Common myeloid progenitor, CD34-positive (primary cell): ENCODE data around the gene GPHB5.
"Not testable (repeated sequence)": the region's sequence is repeated elsewhere in the genome, so short reads cannot be mapped to it uniquely, and the experiment has no call there.

ENCODE experiments used
- CTCF ChIA-PET: fragments of 350-600 bp; sonication (Branson Sonifier 250); formaldehyde crosslinking; loops from one replicate; lab custom pipeline; 2021; ENCODE audit warnings: antibody characterized with exemption; lab: Charles Lee
- POLR2A ChIA-PET: fragments of 350-600 bp; sonication (Branson Sonifier 250); formaldehyde crosslinking; loops from one replicate; lab custom pipeline; 2021; ENCODE audit warnings: antibody characterized with exemption; lab: Charles Lee
- DNase-seq, 3 donors: peaks; one replicate each; pipeline versions ENCODE4 v3.0.0 to v3.0.0-alpha.2; 2013
- H3K27ac ChIP-seq, 2 experiments: 1 replicate in 1 of 2; 2 replicates in 1 of 2; pipeline ENCODE4 v1.7.0; 2013; ENCODE audit warnings: inconsistent platforms in 2 of 2, low read length in 2 of 2, mild to moderate bottlenecking in 2 of 2, low read depth in 1 of 2, moderate library complexity in 1 of 2; ENCODE audit not compliant: severe bottlenecking in 2 of 2, insufficient read depth in 1 of 2, poor library complexity in 1 of 2
- H3K27me3 ChIP-seq, 5 experiments: replicated peaks in 2 of 5; 1 replicate in 3 of 5; 2 replicates in 2 of 5; pipeline versions ENCODE4 v1.6.1 to v1.7.0; 2013; ENCODE audit warnings: low read length in 4 of 5, mild to moderate bottlenecking in 2 of 5, moderate library complexity in 2 of 5, inconsistent platforms in 1 of 5; ENCODE audit not compliant: insufficient read depth in 5 of 5, control insufficient read depth in 4 of 5
- H3K36me3 ChIP-seq, 4 experiments: 1 replicate in 2 of 4; 2 replicates in 2 of 4; pipeline versions ENCODE4 v1.6.1 to v1.7.0; 2013; ENCODE audit warnings: low read length in 3 of 4, control low read depth in 1 of 4, mild to moderate bottlenecking in 1 of 4; ENCODE audit not compliant: control insufficient read depth in 4 of 4, insufficient read depth in 4 of 4
- H3K4me1 ChIP-seq, 4 experiments: 1 replicate in 3 of 4; 2 replicates in 1 of 4; pipeline versions ENCODE4 v1.6.1 to v1.7.1; 2013; ENCODE audit warnings: low read length in 3 of 4, mild to moderate bottlenecking in 3 of 4, control low read depth in 1 of 4, inconsistent platforms in 1 of 4, moderate library complexity in 1 of 4; ENCODE audit not compliant: control insufficient read depth in 4 of 4, insufficient read depth in 4 of 4; ENCODE audit errors: control extremely low read depth in 1 of 4
- H3K4me3 ChIP-seq, 7 experiments: 1 replicate in 4 of 7; 2 replicates in 3 of 7; pipeline versions ENCODE4 v1.5.1 to v1.7.0; 2013; ENCODE audit warnings: mild to moderate bottlenecking in 7 of 7, low read length in 6 of 7, moderate library complexity in 6 of 7, inconsistent platforms in 2 of 7, low read depth in 2 of 7, control low read depth in 1 of 7; ENCODE audit not compliant: insufficient read depth in 4 of 7, control insufficient read depth in 1 of 7; ENCODE audit errors: extremely low read depth in 1 of 7
- H3K9me3 ChIP-seq, 5 experiments: 1 replicate in 4 of 5; 2 replicates in 1 of 5; pipeline versions ENCODE4 v1.6.1 to v1.7.1; 2013; ENCODE audit warnings: low read length in 4 of 5, mild to moderate bottlenecking in 2 of 5, inconsistent platforms in 1 of 5, low read depth in 1 of 5, moderate library complexity in 1 of 5; ENCODE audit not compliant: control insufficient read depth in 4 of 5, insufficient read depth in 2 of 5; ENCODE audit errors: control extremely low read depth in 1 of 5
- WGBS: methylation state at CpG from one replicate; pipeline ENCODE4 v1.1.5; 2013; ENCODE audit not compliant: insufficient coverage; 5-methylcytosine and 5-hydroxymethylcytosine counted together

The GPHB5 gene

GRCh38 chr14:63308723-63309317 is 9.9 kb downstream of the GPHB5 start:
- no peaks in the 10 kb centered on the region for H3K9me3 ChIP-seq
- H3K27me3 ChIP-seq = peaks cover 0 to 2% (median 0%) of the 10 kb centered on the region in 5 experiments
- peak in 2 of 3 donors; percentile 3 to 4 for DNase-seq
- no peaks in the 10 kb centered on the region for H3K4me1 ChIP-seq
- H3K36me3 ChIP-seq = no peaks in the 10 kb centered on the region
- ChIA-PET CTCF (no interaction called here), POLR2A (no interaction called here)
- 65% methylated on average over 5 of the region's 7 CpGs for WGBS
- H3K4me3 ChIP-seq = no peak overlapping the region
- no peak overlapping the region for H3K27ac ChIP-seq

- H3K27ac ChIP-seq, DNase-seq, H3K27me3 ChIP-seq, H3K4me1 ChIP-seq, H3K36me3 ChIP-seq, H3K4me3 ChIP-seq, CTCF ChIA-PET, H3K9me3 ChIP-seq, POLR2A ChIA-PET: not testable (repeated sequence)
- 100% methylated on average over 2 of the region's 5 CpGs for WGBS
These were observed 14.3 kb downstream of the GPHB5 start for GRCh38 chr14:63304429-63304828.

GRCh38 chr14:63301891-63302534 is 16.7 kb downstream of the GPHB5 start:
- WGBS = 84% methylated on average over 9 of the region's 10 CpGs

GRCh38 chr14:63300854-63301253 is 17.9 kb downstream of the GPHB5 start:
- Histone ChIP-seq H3K4me3 (no peak overlapping the region), H3K27ac (no peak overlapping the region), H3K27me3 (no peaks in the 10 kb centered on the region), H3K9me3 (no peaks in the 10 kb centered on the region), H3K36me3 (no peaks in the 10 kb centered on the region), H3K4me1 (peaks cover 0 to 4% (median 0%) of the 10 kb centered on the region in 4 experiments)
- WGBS = no CpG with 5 or more reads among the region's 2 CpGs
- POLR2A ChIA-PET = no interaction called here
- CTCF ChIA-PET = no interaction called here
- DNase-seq = no peak

More at GRCh38 chr14:63301891-63302534, 16.7 kb downstream of the GPHB5 start:
- DNase-seq = no peak
- no peaks in the 10 kb centered on the region for H3K27me3 ChIP-seq
- no peaks in the 10 kb centered on the region for H3K36me3 ChIP-seq
- no peak overlapping the region for H3K4me3 ChIP-seq
- no peak overlapping the region for H3K27ac ChIP-seq
- CTCF ChIA-PET = no interaction called here
- POLR2A ChIA-PET = no interaction called here
- peaks cover 0 to 4% (median 0%) of the 10 kb centered on the region in 4 experiments for H3K4me1 ChIP-seq
- no peaks in the 10 kb centered on the region for H3K9me3 ChIP-seq

- Histone ChIP-seq H3K4me3 (no peak overlapping the region), H3K36me3 (no peaks in the 10 kb centered on the region), H3K27me3 (no peaks in the 10 kb centered on the region), H3K4me1 (peaks cover 0 to 4% (median 0%) of the 10 kb centered on the region in 4 experiments), H3K27ac (no peak overlapping the region), H3K9me3 (no peaks in the 10 kb centered on the region)
- POLR2A ChIA-PET = no interaction called here
- CTCF ChIA-PET = interaction anchor here (0.6 kb wide), 2 partner anchors 237 to 1060 kb away, joined by 3 to 4 read pairs; no protein-coding TSS in a partner anchor
- DNase-seq = peak in 2 of 3 donors; percentile 2 to 13
- 31% methylated on average over 3 of the region's 6 CpGs for WGBS
These were observed 19.2 kb downstream of the GPHB5 start for GRCh38 chr14:63299351-63300110.

GRCh38 chr14:63297372-63298063 is 21.2 kb downstream of the GPHB5 start:
- Histone ChIP-seq H3K4me3 (no peak overlapping the region), H3K36me3 (no peaks in the 10 kb centered on the region), H3K27ac (no peak overlapping the region), H3K4me1 (peaks cover 0 to 4% (median 0%) of the 10 kb centered on the region in 4 experiments), H3K27me3 (no peaks in the 10 kb centered on the region), H3K9me3 (no peaks in the 10 kb centered on the region)
- WGBS = 100% methylated on average over 2 of the region's 4 CpGs
- POLR2A ChIA-PET = no interaction called here
- CTCF ChIA-PET = no interaction called here
- no peak for DNase-seq
